Right forelimb (tissue), 1 donor: ENCODE results near the gene CMIP.

ENCODE experiments used
- DNase-seq: peaks from one replicate; pipeline ENCODE4 v3.0.0-alpha.2; 2018

The CMIP gene

GRCh38 chr16:81448154-81449131 is 3.8 kb downstream of the CMIP start:
- no peak for DNase-seq

GRCh38 chr16:81449241-81449640 is 4.6 kb downstream of the CMIP start:
- DNase-seq = no peak

GRCh38 chr16:81449899-81450608 is 5.4 kb downstream of the CMIP start:
- no peak for DNase-seq

GRCh38 chr16:81450783-81451491 is 6.3 kb downstream of the CMIP start:
- no peak for DNase-seq

- DNase-seq = no peak
These were observed 7.4 kb downstream of the CMIP start for GRCh38 chr16:81451753-81452680.

GRCh38 chr16:81453091-81453728 is 8.6 kb downstream of the CMIP start:
- no peak for DNase-seq

GRCh38 chr16:81454044-81454443 is 9.4 kb downstream of the CMIP start:
- DNase-seq = no peak

GRCh38 chr16:81455006-81455405 is 10.4 kb downstream of the CMIP start:
- no peak for DNase-seq

GRCh38 chr16:81455720-81456494 is 11.3 kb downstream of the CMIP start:
- no peak for DNase-seq

GRCh38 chr16:81456523-81457325 is 12.1 kb downstream of the CMIP start:
- DNase-seq = no peak

- DNase-seq = no peak
These were observed 12.9 kb downstream of the CMIP start for GRCh38 chr16:81457326-81458133.

- DNase-seq = no peak
These were observed 13.6 kb downstream of the CMIP start for GRCh38 chr16:81458149-81458669.

- no peak for DNase-seq
These were observed 14.4 kb downstream of the CMIP start for GRCh38 chr16:81458827-81459598.

GRCh38 chr16:81460075-81460474 is 15.5 kb downstream of the CMIP start:
- DNase-seq = no peak

- DNase-seq = no peak
These were observed 16.6 kb downstream of the CMIP start for GRCh38 chr16:81461243-81461642.

- DNase-seq = no peak
These were observed 17.2 kb downstream of the CMIP start for GRCh38 chr16:81461766-81462165.

- no peak for DNase-seq
These were observed 18.1 kb downstream of the CMIP start for GRCh38 chr16:81462683-81463082.

GRCh38 chr16:81463296-81463890 is 18.8 kb downstream of the CMIP start:
- no peak for DNase-seq
